Loucy (cell line): ENCODE results near the gene HLA-DMB.

Source experiments
- H2AFZ ChIP-seq: fragments of 200-600 bp; sonication (generic); 2 replicates; pipeline ENCODE4 v1.6.0; 2016; ENCODE audit warnings: antibody characterized with exemption, mild to moderate bottlenecking, low read length, moderate library complexity
- H3F3A ChIP-seq: fragments of 200-600 bp; 2 replicates; pipeline ENCODE4 v1.6.0; 2016; ENCODE audit warnings: antibody characterized with exemption, low read depth, mild to moderate bottlenecking
- H3K27me3 ChIP-seq: fragments of 200-600 bp; sonication (generic); 2 replicates; pipeline ENCODE4 v1.6.1; 2014; ENCODE audit warnings: low read length, mild to moderate bottlenecking; ENCODE audit not compliant: insufficient read depth, poor library complexity, severe bottlenecking
- H3K36me3 ChIP-seq: fragments of 200-600 bp; sonication (generic); 2 replicates; pipeline ENCODE4 v1.6.1; 2016; ENCODE audit warnings: low read length; ENCODE audit not compliant: insufficient read depth
- H3K4me1 ChIP-seq: fragments of 200-600 bp; sonication (generic); 2 replicates; pipeline ENCODE4 v1.5.1; 2014; ENCODE audit warnings: low read length, mild to moderate bottlenecking; ENCODE audit not compliant: insufficient read depth, poor library complexity, severe bottlenecking
- H3K4me2 ChIP-seq: fragments of 200-600 bp; sonication (generic); 2 replicates; pipeline ENCODE4 v1.6.0; 2014; ENCODE audit warnings: antibody characterized with exemption, low read length, low read depth, mild to moderate bottlenecking; ENCODE audit not compliant: poor library complexity, severe bottlenecking
- H3K4me3 ChIP-seq: fragments of 200-600 bp; sonication (generic); 2 replicates; pipeline ENCODE4 v1.5.1; 2014; ENCODE audit warnings: low read length, mild to moderate bottlenecking, mixed read lengths; ENCODE audit not compliant: poor library complexity, severe bottlenecking
- H3K79me2 ChIP-seq: fragments of 200-600 bp; sonication (generic); 2 replicates; pipeline ENCODE4 v1.6.1; 2014; ENCODE audit warnings: low read length; ENCODE audit not compliant: insufficient read depth
- H3K9ac ChIP-seq: fragments of 200-600 bp; sonication (generic); 2 replicates; pipeline ENCODE4 v1.6.0; 2014; ENCODE audit warnings: mild to moderate bottlenecking, low read depth, low read length, moderate library complexity; ENCODE audit not compliant: poor library complexity, severe bottlenecking
- H3K9me2 ChIP-seq: fragments of 200-600 bp; sonication (generic); replicated peaks from 2 replicates; pipeline ENCODE4 v1.6.1; 2016; ENCODE audit warnings: low read depth, low read length, mixed read lengths
- H3K9me3 ChIP-seq: fragments of 200-600 bp; sonication (generic); 2 replicates; pipeline ENCODE4 v1.6.1; 2014; ENCODE audit warnings: mild to moderate bottlenecking, antibody characterized with exemption, low read length, low read depth; ENCODE audit not compliant: insufficient read depth
- H4K20me1 ChIP-seq: fragments of 200-600 bp; sonication (generic); 2 replicates; pipeline ENCODE4 v1.6.0; 2014; ENCODE audit warnings: antibody characterized with exemption, low read length, mild to moderate bottlenecking; ENCODE audit not compliant: insufficient read depth, poor library complexity, severe bottlenecking
- CTCF ChIP-seq: fragments of 200-600 bp; sonication (generic); conservative IDR thresholded peaks from 2 replicates; pipeline ENCODE4 v1.5.1; 2014; ENCODE audit warnings: mild to moderate bottlenecking, antibody characterized with exemption, low read length
- EZH2phosphoT487 ChIP-seq: fragments of 200-600 bp; IDR thresholded peaks from 2 replicates; pipeline ENCODE4 v1.6.1; 2018; ENCODE audit warnings: antibody characterized with exemption, mild to moderate bottlenecking, moderate library complexity, borderline replicate concordance

The HLA-DMB gene

DNA sequence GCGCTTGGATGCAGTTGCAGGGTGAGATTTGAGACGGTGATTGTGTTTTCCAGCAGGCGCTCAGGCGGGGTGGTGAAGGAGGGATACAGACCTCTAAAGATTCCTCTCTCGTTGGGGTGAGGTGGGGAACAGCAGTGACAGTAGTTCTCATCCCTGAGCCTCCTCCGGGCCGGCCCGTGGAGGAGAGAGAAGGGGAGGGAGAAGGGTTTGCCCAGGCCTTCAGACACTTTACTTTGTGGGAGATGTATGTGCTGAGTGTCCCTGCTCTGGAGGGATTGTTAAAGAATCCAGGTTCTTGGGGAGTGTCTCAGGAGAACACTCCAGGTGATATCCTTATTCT lies 45.9 kb downstream of the HLA-DMB start:
- Histone ChIP-seq H3K9me2 (no peaks in the 10 kb centered on the region), H3K9ac (peak overlapping the region; percentile 93), H2AFZ (peak overlapping the region; percentile 88), H3K4me3 (peak overlapping the region; percentile 90), H3K9me3 (no peaks in the 10 kb centered on the region), H3K4me1 (peaks cover 47% of the 10 kb centered on the region), H3K36me3 (no peaks in the 10 kb centered on the region), H3F3A (no peaks in the 10 kb centered on the region; the same call in 1 of the 2 replicates), H4K20me1 (peaks cover 18% of the 10 kb centered on the region), H3K4me2 (peak overlapping the region; percentile 82), H3K79me2 (peaks cover 64% of the 10 kb centered on the region), H3K27me3 (no peaks in the 10 kb centered on the region)
- TF ChIP-seq CTCF (no peak), EZH2phosphoT487 (no peak)

DNA sequence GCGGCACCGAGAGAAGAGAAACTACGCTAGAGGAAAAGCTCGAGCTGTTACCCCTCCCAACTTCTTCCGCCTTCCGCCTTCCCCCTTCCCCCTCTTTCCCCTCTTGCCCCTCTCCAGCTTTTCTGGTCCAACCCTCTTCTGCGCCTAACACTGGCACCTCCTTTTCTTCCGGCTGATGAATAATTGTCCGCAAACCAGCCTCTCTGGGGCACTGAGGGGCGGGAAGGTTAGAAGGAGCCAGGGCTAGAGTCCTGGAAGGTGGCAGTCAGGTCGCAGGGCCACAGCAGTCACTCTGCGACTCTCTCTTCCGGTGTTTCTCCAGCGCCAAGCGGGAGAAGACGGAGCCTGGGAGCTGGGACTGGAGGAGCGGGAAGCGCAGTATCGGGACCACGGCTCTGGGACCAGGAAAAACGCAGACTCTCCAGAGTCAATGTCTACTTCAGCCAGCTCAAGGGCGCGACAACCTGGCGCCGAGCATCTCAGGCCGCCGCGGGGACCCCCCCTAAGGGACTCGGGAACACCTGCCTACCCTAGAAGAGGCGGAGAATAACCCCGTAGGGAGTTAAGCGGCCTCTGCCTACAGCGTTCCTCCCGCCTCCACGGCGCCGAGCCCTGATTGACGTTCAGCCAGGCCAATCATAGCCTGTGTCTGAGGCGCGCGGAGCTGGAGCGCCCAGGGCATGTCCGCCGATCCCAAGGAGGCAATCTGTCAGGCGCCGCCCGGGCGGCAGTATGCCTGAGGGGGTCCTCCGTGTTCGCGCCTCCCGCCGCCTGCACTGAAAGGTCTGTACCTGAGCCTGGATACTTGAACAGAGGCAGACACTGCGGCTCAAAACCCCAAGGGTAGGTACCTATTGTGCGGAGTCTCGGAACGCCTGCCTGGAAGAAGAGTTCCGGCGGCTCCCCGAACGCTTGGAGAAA lies 46.5 kb downstream of the HLA-DMB start:
- H3K9me3 ChIP-seq, result no peaks in the 10 kb centered on the region
- H3F3A ChIP-seq, result no peaks in the 10 kb centered on the region; the same call in 1 of the 2 replicates
- H2AFZ ChIP-seq, result peak overlapping the region; percentile 88
- no peak for TF ChIP-seq CTCF
- TF ChIP-seq EZH2phosphoT487, result no peak
- H3K79me2 ChIP-seq, result peaks cover 58% of the 10 kb centered on the region
- peak overlapping the region; percentile 90 for H3K4me3 ChIP-seq
- peaks cover 18% of the 10 kb centered on the region for H4K20me1 ChIP-seq
- H3K9ac ChIP-seq, result peak overlapping the region; percentile 93
- H3K27me3 ChIP-seq, result no peaks in the 10 kb centered on the region
- peaks cover 41% of the 10 kb centered on the region for H3K4me1 ChIP-seq
- no peaks in the 10 kb centered on the region for H3K9me2 ChIP-seq
- H3K36me3 ChIP-seq, result no peaks in the 10 kb centered on the region
- H3K4me2 ChIP-seq, result peak overlapping the region; percentile 87

- Histone ChIP-seq H3K9ac (no peak overlapping the region), H3K4me1 (peaks cover 15% of the 10 kb centered on the region), H4K20me1 (peaks cover 6% of the 10 kb centered on the region), H2AFZ (no peak overlapping the region), H3K36me3 (no peaks in the 10 kb centered on the region), H3K4me2 (no peak overlapping the region), H3K9me3 (no peaks in the 10 kb centered on the region), H3K9me2 (no peaks in the 10 kb centered on the region), H3K4me3 (no peak overlapping the region), H3F3A (no peaks in the 10 kb centered on the region; the same call in 1 of the 2 replicates), H3K79me2 (peaks cover 23% of the 10 kb centered on the region), H3K27me3 (no peaks in the 10 kb centered on the region)
- TF ChIP-seq EZH2phosphoT487, result no peak
- TF ChIP-seq CTCF, result no peak
Observed at GRCh38 chr6:32890831-32891230, 50.0 kb downstream of the HLA-DMB start.
